ENCODE results near the gene NFATC3.

NFATC3 gene

DNA sequence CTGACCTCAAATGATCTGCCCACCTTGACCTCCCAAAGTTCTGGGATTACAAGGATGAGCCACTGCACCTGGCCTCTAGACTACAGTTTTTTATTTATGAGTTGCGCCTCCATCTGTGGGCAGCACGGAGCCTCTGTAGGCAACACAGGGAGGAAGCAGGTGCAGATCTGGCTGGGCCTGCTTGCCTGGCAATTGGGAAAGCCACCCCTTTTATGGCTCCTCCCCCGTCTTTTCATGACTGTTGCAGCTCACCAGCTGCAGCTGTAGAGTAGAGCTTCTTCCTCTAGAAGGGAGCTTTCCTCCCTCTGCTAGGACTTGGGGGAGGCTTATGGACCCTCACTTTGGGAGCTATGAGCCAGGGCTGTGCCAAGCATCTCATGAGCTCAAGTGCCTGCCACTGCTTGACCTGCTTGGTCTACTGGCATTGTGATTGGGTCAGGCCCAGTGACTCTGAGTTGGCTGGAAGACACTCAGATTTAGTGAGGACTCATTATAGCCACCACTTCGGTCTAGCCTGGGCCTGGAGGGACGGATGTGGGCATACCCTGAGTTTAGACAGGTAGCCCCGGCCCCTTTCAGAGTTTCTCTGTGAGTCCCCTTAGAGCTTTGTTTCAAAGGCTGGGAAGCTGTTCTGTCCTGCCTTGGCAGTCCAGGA lies 172.2 kb downstream of the NFATC3 start:
- no peak for DNase-seq

DNA sequence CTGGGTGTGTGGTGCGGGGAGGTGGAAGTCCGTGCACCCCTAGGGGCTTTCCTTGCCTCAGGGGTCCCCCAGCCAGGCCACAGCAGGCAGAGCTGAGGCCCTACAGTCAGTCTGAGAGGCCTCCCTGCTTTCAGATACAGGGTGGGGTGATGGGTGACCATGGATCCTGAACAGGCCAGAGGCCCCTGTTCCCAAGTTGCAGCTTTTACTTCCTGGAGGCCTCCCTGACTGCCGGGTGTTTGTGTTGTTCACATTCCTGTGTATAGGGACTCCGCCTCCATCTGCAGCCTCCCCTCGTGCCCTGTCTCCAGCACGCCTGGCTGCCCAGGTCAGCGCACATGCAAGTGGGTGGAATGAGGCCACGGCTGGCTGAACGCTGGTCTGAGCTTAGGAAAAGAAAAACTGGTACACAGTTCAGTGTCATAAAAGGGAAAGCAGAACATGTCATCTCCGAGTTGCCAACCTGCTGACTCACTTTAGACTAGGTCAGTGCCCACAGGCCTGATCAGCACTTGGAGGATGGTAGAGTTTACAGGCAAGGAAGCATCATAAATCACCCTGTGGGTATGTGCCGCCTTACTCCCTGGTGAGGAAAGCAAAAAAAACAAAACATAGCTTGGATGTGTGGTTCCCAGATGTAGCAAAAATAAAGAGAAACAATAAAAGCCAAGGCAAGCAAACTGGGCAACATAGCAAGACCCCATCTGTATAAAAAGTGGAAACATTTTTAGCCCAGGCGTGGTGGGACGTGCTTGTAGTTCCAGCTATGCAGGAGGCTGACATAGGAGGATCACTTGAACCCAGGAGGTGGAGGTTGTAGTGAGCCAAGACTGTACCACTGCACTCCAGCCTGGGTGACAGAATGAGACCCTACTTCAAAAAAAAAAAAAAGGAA lies 173.0 kb downstream of the NFATC3 start:
- DNase-seq, result no peak

DNA sequence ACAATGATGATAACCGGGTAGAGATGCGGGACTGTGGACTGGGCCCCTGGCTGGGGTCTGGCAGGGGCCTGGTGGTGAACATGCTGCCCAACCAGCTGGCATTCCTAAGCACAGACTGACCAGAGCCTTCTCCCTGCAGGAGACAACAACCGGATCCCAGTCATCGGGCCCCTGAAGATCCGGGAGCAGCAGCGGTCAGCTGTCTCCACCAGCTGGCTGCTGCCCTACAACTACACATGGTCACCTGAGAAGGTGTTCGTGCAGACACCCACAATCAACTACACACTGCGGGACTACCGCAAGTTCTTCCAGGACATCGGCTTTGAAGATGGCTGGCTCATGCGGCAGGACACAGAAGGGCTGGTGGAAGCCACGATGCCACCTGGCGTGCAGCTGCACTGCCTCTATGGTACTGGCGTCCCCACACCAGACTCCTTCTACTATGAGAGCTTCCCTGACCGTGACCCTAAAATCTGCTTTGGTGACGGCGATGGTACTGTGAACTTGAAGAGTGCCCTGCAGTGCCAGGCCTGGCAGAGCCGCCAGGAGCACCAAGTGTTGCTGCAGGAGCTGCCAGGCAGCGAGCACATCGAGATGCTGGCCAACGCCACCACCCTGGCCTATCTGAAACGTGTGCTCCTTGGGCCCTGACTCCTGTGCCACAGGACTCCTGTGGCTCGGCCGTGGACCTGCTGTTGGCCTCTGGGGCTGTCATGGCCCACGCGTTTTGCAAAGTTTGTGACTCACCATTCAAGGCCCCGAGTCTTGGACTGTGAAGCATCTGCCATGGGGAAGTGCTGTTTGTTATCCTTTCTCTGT lies 174.0 kb downstream of the NFATC3 start:
- no peak for DNase-seq

- DNase-seq, result no peak
These were observed 178.5 kb downstream of the NFATC3 start for GRCh38 chr16:68263559-68264127.

- DNase-seq, result no peak
These were observed 179.2 kb downstream of the NFATC3 start, which contains the start of gene SLC7A6 for GRCh38 chr16:68264128-68265077. SLC7A6 (plus strand) TSS chr16:68264526; CDS start chr16:68274727, 10,201 bp downstream.

DNA sequence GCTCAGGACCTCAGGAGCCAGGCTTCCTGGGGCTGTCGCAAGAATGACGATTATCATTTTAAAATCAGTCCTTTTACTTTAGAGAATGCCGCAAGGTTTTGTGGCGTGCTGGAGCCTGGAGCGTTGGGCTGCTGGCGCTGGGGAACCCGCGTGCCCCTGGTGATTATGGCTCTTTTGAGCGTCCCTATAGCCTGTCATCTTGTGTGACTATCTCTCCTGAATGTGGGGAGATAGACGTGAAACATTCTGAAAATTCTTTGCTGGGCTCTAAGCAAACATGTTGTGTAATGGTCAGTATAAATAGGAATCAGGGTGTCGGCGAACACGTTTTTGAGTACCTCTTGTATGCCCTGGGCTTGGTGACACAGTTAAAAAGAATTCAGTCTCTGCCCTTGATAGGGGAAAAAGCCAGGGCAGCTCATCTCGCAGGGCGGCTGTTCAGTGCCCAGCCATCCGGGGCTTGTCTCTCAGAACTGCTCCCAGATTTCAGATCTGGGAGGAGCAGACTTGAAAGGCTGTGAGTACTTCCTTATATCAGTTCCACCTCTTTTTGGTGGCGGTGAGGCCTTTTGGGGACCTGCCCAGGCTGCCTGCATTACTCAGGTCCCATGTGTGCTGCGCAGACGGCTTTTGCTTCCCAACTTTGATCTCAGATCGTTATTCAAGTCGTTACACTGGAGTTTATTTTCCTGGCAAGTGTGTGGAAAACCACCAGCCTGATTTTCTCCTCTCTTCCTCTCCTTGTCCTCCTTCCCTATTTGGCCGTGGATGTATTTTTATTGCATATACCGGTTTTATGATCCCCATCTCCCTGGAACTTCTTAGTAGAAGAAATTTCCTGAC lies 180.1 kb downstream of the NFATC3 start:
- no peak for DNase-seq

- peak; percentile 66 for DNase-seq
These were observed 182.6 kb downstream of the NFATC3 start for GRCh38 chr16:68267612-68268405.

- DNase-seq, result no peak
These were observed 184.6 kb downstream of the NFATC3 start for GRCh38 chr16:68269793-68270192.

- no peak for DNase-seq
These were observed 185.2 kb downstream of the NFATC3 start for GRCh38 chr16:68270353-68270752.

- DNase-seq, result no peak
These were observed 187.5 kb downstream of the NFATC3 start for GRCh38 chr16:68272507-68273209.

DNA sequence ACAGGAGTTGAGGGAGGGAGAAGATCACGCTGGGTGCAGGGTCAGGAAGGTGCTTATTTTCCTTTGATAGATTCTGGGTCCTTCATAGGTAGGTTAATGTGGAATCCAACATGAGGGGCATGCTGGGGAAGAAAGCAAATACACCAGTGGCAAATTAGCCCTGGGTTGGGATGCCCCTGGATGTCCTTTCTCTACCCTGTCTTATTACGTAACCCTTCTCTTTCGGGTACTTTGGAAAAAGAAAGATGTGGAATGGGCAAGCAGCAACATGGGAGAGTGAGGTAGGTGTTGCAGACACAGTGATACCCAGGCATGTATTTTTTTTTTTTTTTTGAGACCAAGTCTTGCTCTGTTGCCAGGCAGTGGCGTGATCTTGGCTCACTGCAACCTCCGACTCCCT lies 188.3 kb downstream of the NFATC3 start:
- DNase-seq, result no peak

GRCh38 chr16:68273896-68274295 lies 188.7 kb downstream of the NFATC3 start:
- no peak for DNase-seq

DNA sequence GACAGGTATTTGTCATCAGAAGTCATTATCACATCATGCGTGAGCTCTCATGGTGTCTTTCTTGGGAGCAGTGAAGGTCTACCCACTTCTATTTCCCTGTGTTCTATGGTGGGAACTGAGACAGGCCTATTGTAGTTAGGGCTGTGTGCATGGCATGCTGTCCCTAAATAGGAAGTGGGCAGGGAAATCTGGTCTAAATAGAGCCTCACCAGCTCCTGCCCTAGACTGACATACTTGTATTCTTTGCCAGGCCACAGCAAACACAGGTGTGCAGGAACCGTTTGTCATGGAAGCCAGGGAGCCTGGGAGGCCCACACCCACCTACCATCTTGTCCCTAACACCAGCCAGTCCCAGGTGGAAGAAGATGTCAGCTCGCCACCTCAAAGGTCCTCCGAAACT lies 189.3 kb downstream of the NFATC3 start:
- DNase-seq, result no peak

DNA sequence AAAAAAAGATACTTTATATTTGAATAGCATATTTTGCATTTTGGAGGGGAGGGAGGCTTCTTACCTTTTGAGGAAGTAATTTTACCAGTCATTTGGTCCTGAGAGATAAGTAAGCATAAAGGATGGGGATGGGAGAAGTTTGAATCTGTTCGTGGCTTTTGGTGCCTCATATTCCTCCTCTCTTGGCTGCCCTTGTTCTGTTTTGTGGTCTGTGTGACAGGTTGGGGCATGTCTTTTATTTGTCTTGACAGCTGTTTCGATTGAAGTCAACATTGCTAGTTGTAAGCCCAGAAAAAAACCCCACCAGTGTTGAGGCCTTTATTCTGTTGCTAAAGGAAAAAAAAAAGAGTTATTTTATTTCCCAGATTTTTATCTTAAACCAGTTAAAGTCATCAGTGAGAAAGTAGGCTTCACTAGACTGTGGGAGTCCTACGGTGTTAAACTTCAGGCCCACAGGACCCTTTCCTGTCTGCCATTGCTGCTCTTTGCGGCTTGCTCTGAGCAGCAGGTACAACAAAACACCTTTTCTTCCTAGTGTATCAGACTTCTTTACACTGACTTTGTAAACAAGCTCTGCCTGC lies 190.5 kb downstream of the NFATC3 start:
- DNase-seq, result no peak

GRCh38 chr16:68276223-68276622 lies 191.1 kb downstream of the NFATC3 start:
- no peak for DNase-seq

Measured in NCI-H524 treated with DMSO at 0.1 percent for 48 hours (cell line).